Testis (tissue), 3 donors: ENCODE results near the gene BLM. TPM values are rescaled to one million over a fixed set of nuclear protein-coding genes. Genes with fewer than 3 reads are reported as not detected.

Experiments
- DNase-seq: peaks from one replicate; pipeline ENCODE4 v3.0.0-alpha.2; 2019
- H3K27ac ChIP-seq, 2 donors: fragments of 200-600 bp; sonication (generic); one replicate each; pipeline ENCODE4 v1.5.1; 2019
- H3K27me3 ChIP-seq: fragments of 200-600 bp; sonication (generic); one replicate; pipeline ENCODE4 v1.5.1; 2019
- H3K36me3 ChIP-seq: fragments of 200-600 bp; sonication (generic); one replicate; pipeline ENCODE4 v1.5.1; 2017; ENCODE audit warnings: low read depth; ENCODE audit errors: missing control alignments
- H3K4me1 ChIP-seq: fragments of 200-600 bp; sonication (generic); one replicate; pipeline ENCODE4 v1.5.1; 2019
- H3K4me3 ChIP-seq, 2 donors: fragments of 200-600 bp; sonication (generic); one replicate each; pipeline ENCODE4 v1.5.1; 2017 to 2019
- H3K9me3 ChIP-seq: fragments of 200-600 bp; sonication (generic); one replicate; pipeline ENCODE4 v1.5.1; 2017
- CTCF ChIP-seq, 3 experiments: fragments of 450-650 bp in 2 of 3; fragments of 200-600 bp in 1 of 3; sonication (generic) in 1 of 3; IDR thresholded peaks; one replicate each; pipeline ENCODE4 v1.5.1; 2016 to 2019; ENCODE audit warnings: antibody characterized with exemption in 3 of 3, mild to moderate bottlenecking in 2 of 3, moderate library complexity in 1 of 3
- POLR2A ChIP-seq: fragments of 450-650 bp; IDR thresholded peaks from one replicate; pipeline ENCODE4 v1.6.1; 2017; ENCODE audit warnings: antibody characterized with exemption, mild to moderate bottlenecking, moderate library complexity
- WGBS, 2 donors: methylation state at CpG; one replicate each; pipeline ENCODE4 v1.1.5; 2018; 5-methylcytosine and 5-hydroxymethylcytosine counted together
- intact Hi-C: fragments of 100-400 bp; cut with DNase I; formaldehyde crosslinking; loops from one replicate; pipeline ENCODE4 v1.15.1; 2023; ENCODE audit warnings: low total_unique reads
- polyA plus RNA-seq: library from polyadenylated mRNA; stranded (reverse); fragments of 350-450 nt; fragmentation: Illumina TruSeq; extraction: RNeasy Lipid Tissue Mini Kit (QIAGEN cat#74804); gene quantifications from one replicate; pipeline ENCODE4 v1.2.3, GENCODE V29; 2014; ENCODE audit warnings: low read depth, low replicate concordance; ENCODE audit not compliant: insufficient read depth
- total RNA-seq, 2 donors: library from RNA; depleted of rRNA; stranded (reverse); fragments of >200 nt; gene quantifications; one replicate each; pipeline ENCODE4 v1.2.3, GENCODE V29; 2016

The BLM gene
- total and polyA plus RNA-seq, 3 donors from 2014 or later, result 5.8 to 6.7 (median 5.9) TPM

GRCh38 chr15:90681056-90681455 lies 36.1 kb upstream of the BLM start:
- WGBS, 2 donors, result 86 to 89% methylated on average over 1 of the region's 1 CpG
- no peaks in the 10 kb centered on the region for H3K36me3 ChIP-seq
- TF ChIP-seq POLR2A (no peak), CTCF (IDR thresholded peaks at IDR 0.05) (no peak)
- H3K27me3 ChIP-seq, result no peaks in the 10 kb centered on the region
- H3K4me3 ChIP-seq, result no peak overlapping the region
- intact Hi-C loops, result no loop called here
- DNase-seq, result no peak
- no peaks in the 10 kb centered on the region for H3K4me1 ChIP-seq
- H3K27ac ChIP-seq, result no peak overlapping the region
- no peaks in the 10 kb centered on the region for H3K9me3 ChIP-seq

- Histone ChIP-seq H3K27ac (no peak overlapping the region), H3K4me1 (no peaks in the 10 kb centered on the region), H3K27me3 (no peaks in the 10 kb centered on the region), H3K36me3 (no peaks in the 10 kb centered on the region), H3K9me3 (no peaks in the 10 kb centered on the region), H3K4me3 (no peak overlapping the region)
- TF ChIP-seq CTCF (IDR thresholded peaks at IDR 0.05), result no peak
- TF ChIP-seq POLR2A, result no peak
- DNase-seq, result no peak
- 88 to 89% methylated on average over 6 to 9 of the region's 9 CpGs for WGBS, 2 donors
- intact Hi-C loops, result no loop called here
Observed at GRCh38 chr15:90681480-90681879, 35.7 kb upstream of the BLM start.

GRCh38 chr15:90683371-90683770 lies 33.8 kb upstream of the BLM start:
- 88 to 90% methylated on average over 9 to 10 of the region's 10 CpGs for WGBS, 2 donors
- no peak for DNase-seq

GRCh38 chr15:90683876-90684275 lies 33.3 kb upstream of the BLM start:
- intact Hi-C loops, result no loop called here
- TF ChIP-seq CTCF (IDR thresholded peaks at IDR 0.05), result no peak
- no peak overlapping the region for H3K4me3 ChIP-seq
- WGBS, 2 donors, result 78 to 83% methylated on average over 4 of the region's 4 CpGs
- H3K27ac ChIP-seq, result no peak overlapping the region
- no peaks in the 10 kb centered on the region for H3K36me3 ChIP-seq
- no peak for DNase-seq
- no peaks in the 10 kb centered on the region for H3K4me1 ChIP-seq
- H3K9me3 ChIP-seq, result no peaks in the 10 kb centered on the region
- H3K27me3 ChIP-seq, result no peaks in the 10 kb centered on the region

More at GRCh38 chr15:90683371-90683770, 33.8 kb upstream of the BLM start:
- Histone ChIP-seq H3K36me3 (no peaks in the 10 kb centered on the region), H3K4me3 (no peak overlapping the region), H3K27me3 (no peaks in the 10 kb centered on the region), H3K27ac (no peak overlapping the region), H3K4me1 (no peaks in the 10 kb centered on the region), H3K9me3 (no peaks in the 10 kb centered on the region)
- intact Hi-C loops, result no loop called here
- TF ChIP-seq POLR2A (no peak), CTCF (IDR thresholded peaks at IDR 0.05) (no peak)

GRCh38 chr15:90684281-90684680 lies 32.9 kb upstream of the BLM start:
- no peak overlapping the region for H3K27ac ChIP-seq

More at GRCh38 chr15:90684281-90684680, 32.9 kb upstream of the BLM start:
- intact Hi-C loops, result no loop called here
- DNase-seq, result no peak
- 48 to 89% methylated on average over 5 of the region's 5 CpGs for WGBS, 2 donors
- H3K27me3 ChIP-seq, result no peaks in the 10 kb centered on the region
- no peaks in the 10 kb centered on the region for H3K36me3 ChIP-seq
- H3K4me1 ChIP-seq, result no peaks in the 10 kb centered on the region
- H3K4me3 ChIP-seq, result no peak overlapping the region
- TF ChIP-seq POLR2A (no peak), CTCF (IDR thresholded peaks at IDR 0.05) (no peak)
- no peaks in the 10 kb centered on the region for H3K9me3 ChIP-seq
